Common myeloid progenitor, CD34-positive (primary cell): ENCODE results near the gene SARDH.
A peak's percentile ranks its signal among the peaks of the same experiment; 100 is the strongest.
"Not testable (repeated sequence)": the region's sequence is repeated elsewhere in the genome, so short reads cannot be mapped to it uniquely, and the experiment has no call there.

ENCODE experiments used
- CTCF ChIA-PET: fragments of 350-600 bp; sonication (Branson Sonifier 250); formaldehyde crosslinking; loops from one replicate; lab custom pipeline; 2021; ENCODE audit warnings: antibody characterized with exemption; lab: Charles Lee
- POLR2A ChIA-PET: fragments of 350-600 bp; sonication (Branson Sonifier 250); formaldehyde crosslinking; loops from one replicate; lab custom pipeline; 2021; ENCODE audit warnings: antibody characterized with exemption; lab: Charles Lee
- DNase-seq, 3 donors: peaks; one replicate each; pipeline versions ENCODE4 v3.0.0 to v3.0.0-alpha.2; 2013
- H3K27ac ChIP-seq, 2 experiments: 1 replicate in 1 of 2; 2 replicates in 1 of 2; pipeline ENCODE4 v1.7.0; 2013; ENCODE audit warnings: inconsistent platforms in 2 of 2, low read length in 2 of 2, mild to moderate bottlenecking in 2 of 2, low read depth in 1 of 2, moderate library complexity in 1 of 2; ENCODE audit not compliant: severe bottlenecking in 2 of 2, insufficient read depth in 1 of 2, poor library complexity in 1 of 2
- H3K27me3 ChIP-seq, 5 experiments: replicated peaks in 2 of 5; 1 replicate in 3 of 5; 2 replicates in 2 of 5; pipeline versions ENCODE4 v1.6.1 to v1.7.0; 2013; ENCODE audit warnings: low read length in 4 of 5, mild to moderate bottlenecking in 2 of 5, moderate library complexity in 2 of 5, inconsistent platforms in 1 of 5; ENCODE audit not compliant: insufficient read depth in 5 of 5, control insufficient read depth in 4 of 5
- H3K36me3 ChIP-seq, 4 experiments: 1 replicate in 2 of 4; 2 replicates in 2 of 4; pipeline versions ENCODE4 v1.6.1 to v1.7.0; 2013; ENCODE audit warnings: low read length in 3 of 4, control low read depth in 1 of 4, mild to moderate bottlenecking in 1 of 4; ENCODE audit not compliant: control insufficient read depth in 4 of 4, insufficient read depth in 4 of 4
- H3K4me1 ChIP-seq, 4 experiments: 1 replicate in 3 of 4; 2 replicates in 1 of 4; pipeline versions ENCODE4 v1.6.1 to v1.7.1; 2013; ENCODE audit warnings: low read length in 3 of 4, mild to moderate bottlenecking in 3 of 4, control low read depth in 1 of 4, inconsistent platforms in 1 of 4, moderate library complexity in 1 of 4; ENCODE audit not compliant: control insufficient read depth in 4 of 4, insufficient read depth in 4 of 4; ENCODE audit errors: control extremely low read depth in 1 of 4
- H3K4me3 ChIP-seq, 7 experiments: 1 replicate in 4 of 7; 2 replicates in 3 of 7; pipeline versions ENCODE4 v1.5.1 to v1.7.0; 2013; ENCODE audit warnings: mild to moderate bottlenecking in 7 of 7, low read length in 6 of 7, moderate library complexity in 6 of 7, inconsistent platforms in 2 of 7, low read depth in 2 of 7, control low read depth in 1 of 7; ENCODE audit not compliant: insufficient read depth in 4 of 7, control insufficient read depth in 1 of 7; ENCODE audit errors: extremely low read depth in 1 of 7
- H3K9me3 ChIP-seq, 5 experiments: 1 replicate in 4 of 5; 2 replicates in 1 of 5; pipeline versions ENCODE4 v1.6.1 to v1.7.1; 2013; ENCODE audit warnings: low read length in 4 of 5, mild to moderate bottlenecking in 2 of 5, inconsistent platforms in 1 of 5, low read depth in 1 of 5, moderate library complexity in 1 of 5; ENCODE audit not compliant: control insufficient read depth in 4 of 5, insufficient read depth in 2 of 5; ENCODE audit errors: control extremely low read depth in 1 of 5
- WGBS: methylation state at CpG from one replicate; pipeline ENCODE4 v1.1.5; 2013; ENCODE audit not compliant: insufficient coverage; 5-methylcytosine and 5-hydroxymethylcytosine counted together

The SARDH gene

GRCh38 chr9:133747309-133747708, 9.2 kb upstream of the SARDH start:
- no peak for DNase-seq
- ChIA-PET CTCF (interaction anchor here (1.0 kb wide), 1 partner anchor 8 kb away, joined by 4 read pairs; the partner anchor contains the start of gene SARDH), POLR2A (no interaction called here)
- peaks cover 0 to 1% (median under 1%) of the 10 kb centered on the region in 4 experiments for H3K4me1 ChIP-seq
- no peaks in the 10 kb centered on the region for H3K27me3 ChIP-seq
- H3K36me3 ChIP-seq: no peaks in the 10 kb centered on the region
- no peaks in the 10 kb centered on the region for H3K9me3 ChIP-seq
- H3K4me3 ChIP-seq: no peak overlapping the region
- H3K27ac ChIP-seq: no peak overlapping the region

- POLR2A ChIA-PET, H3K9me3 ChIP-seq, CTCF ChIA-PET, DNase-seq, H3K4me3 ChIP-seq, H3K27ac ChIP-seq, H3K4me1 ChIP-seq, H3K27me3 ChIP-seq, H3K36me3 ChIP-seq: not testable (repeated sequence)
- 97% methylated on average over 7 of the region's 31 CpGs for WGBS
Measured at GRCh38 chr9:133744528-133744927, 6.4 kb upstream of the SARDH start.

DNA sequence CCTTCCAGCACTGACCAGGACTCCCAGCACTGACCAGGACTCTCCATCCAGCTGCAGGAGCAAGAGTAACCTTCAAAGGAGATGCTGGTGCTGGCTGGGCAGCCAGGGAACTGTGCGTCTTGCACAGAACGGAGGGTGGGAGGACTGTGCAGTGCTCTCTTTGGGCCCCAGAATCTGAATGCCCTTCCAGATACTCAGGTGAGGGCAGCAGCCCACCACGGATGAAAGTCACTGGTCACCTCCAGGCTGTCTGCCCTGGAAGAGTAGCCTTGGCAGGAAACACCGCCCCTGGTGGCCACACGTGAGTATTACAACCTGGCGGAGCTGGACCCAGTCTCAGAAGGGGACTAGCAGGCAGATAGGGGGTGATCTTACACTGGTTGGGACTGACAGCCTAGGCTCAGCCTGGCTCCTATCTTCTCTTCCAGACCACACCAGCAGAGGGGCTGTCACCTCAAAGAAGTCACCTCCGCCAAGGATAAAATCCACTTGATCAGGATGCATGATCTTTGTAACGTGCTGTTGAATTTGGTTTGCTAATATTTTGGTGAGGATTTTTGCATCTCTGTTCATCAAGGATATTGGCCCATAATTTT, 4.8 kb upstream of the SARDH start:
- ChIA-PET POLR2A (interaction anchor here (1.0 kb wide), 1 partner anchor 26 kb away, joined by 4 read pairs; no protein-coding TSS in a partner anchor), CTCF (interaction anchor here (0.7 to 2.4 kb wide), 13 partner anchors 8 to 242 kb away, joined by 3 to 13 read pairs (median 4); no protein-coding TSS in a partner anchor)
- DNase-seq: peak; percentile 69 to 80 (median 72)
- no peak overlapping the region for H3K27ac ChIP-seq
- H3K4me3 ChIP-seq: no peak overlapping the region
- 30% methylated on average over 5 of the region's 8 CpGs for WGBS
- no peaks in the 10 kb centered on the region for H3K27me3 ChIP-seq
- H3K4me1 ChIP-seq: peaks cover 0 to 10% (median 8%) of the 10 kb centered on the region in 4 experiments
- H3K9me3 ChIP-seq: no peaks in the 10 kb centered on the region
- H3K36me3 ChIP-seq: no peaks in the 10 kb centered on the region

DNA sequence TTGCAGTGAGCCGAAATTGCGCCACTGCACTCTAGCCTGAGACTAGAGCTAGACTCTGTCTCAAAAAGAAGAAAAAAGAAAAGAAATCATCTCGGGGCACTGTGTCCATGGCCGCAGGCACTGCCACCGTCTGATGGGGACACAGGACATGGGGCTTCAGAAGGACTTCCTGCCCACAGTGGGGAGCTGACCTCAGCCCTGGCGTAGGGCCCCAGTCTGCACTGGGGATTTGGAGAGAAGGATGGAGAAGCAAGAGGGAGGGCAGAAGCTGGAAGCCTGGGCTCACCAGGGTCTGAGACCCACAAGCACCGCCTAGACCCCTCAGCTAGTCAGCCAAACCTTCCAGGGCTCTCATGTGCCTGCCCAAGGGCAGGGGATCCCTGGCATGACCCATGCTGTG, 4.1 kb upstream of the SARDH start:
- Histone ChIP-seq H3K9me3 (no peaks in the 10 kb centered on the region), H3K4me1 (peaks cover 0 to 17% (median 13%) of the 10 kb centered on the region in 4 experiments), H3K4me3 (no peak overlapping the region), H3K36me3 (no peaks in the 10 kb centered on the region), H3K27ac (no peak overlapping the region), H3K27me3 (no peaks in the 10 kb centered on the region)
- no peak for DNase-seq
- ChIA-PET POLR2A (no interaction called here), CTCF (interaction anchor here (0.6 to 2.4 kb wide), 14 partner anchors 8 to 984 kb away, joined by 3 to 13 read pairs (median 4); no protein-coding TSS in a partner anchor)
- WGBS: 80% methylated on average over 5 of the region's 7 CpGs

GRCh38 chr9:133741716-133742115, 3.6 kb upstream of the SARDH start:
- 95% methylated on average over 10 of the region's 14 CpGs for WGBS
- H3K4me1 ChIP-seq: peaks cover 0 to 18% (median 13%) of the 10 kb centered on the region in 4 experiments
- DNase-seq: no peak
- H3K4me3 ChIP-seq: no peak overlapping the region
- H3K27me3 ChIP-seq: no peaks in the 10 kb centered on the region
- ChIA-PET CTCF (interaction anchor here (1.0 to 2.4 kb wide), 7 partner anchors 8 to 138 kb away, joined by 3 to 13 read pairs (median 6); no protein-coding TSS in a partner anchor), POLR2A (no interaction called here)
- H3K36me3 ChIP-seq: no peaks in the 10 kb centered on the region
- no peaks in the 10 kb centered on the region for H3K9me3 ChIP-seq
- H3K27ac ChIP-seq: no peak overlapping the region

- Histone ChIP-seq H3K4me3 (no peak overlapping the region), H3K9me3 (no peaks in the 10 kb centered on the region), H3K27ac (no peak overlapping the region), H3K4me1 (peaks cover 0 to 18% (median 13%) of the 10 kb centered on the region in 4 experiments), H3K36me3 (no peaks in the 10 kb centered on the region), H3K27me3 (no peaks in the 10 kb centered on the region)
- no peak for DNase-seq
- ChIA-PET CTCF (interaction anchor here (1.2 to 2.4 kb wide), 3 partner anchors 9 to 14 kb away, joined by 3 to 13 read pairs (median 6); no protein-coding TSS in a partner anchor), POLR2A (no interaction called here)
- WGBS: 93% methylated on average over 7 of the region's 8 CpGs
Measured at GRCh38 chr9:133740911-133741310, 2.8 kb upstream of the SARDH start.
